H1 (cell line): ENCODE data around the gene KRT17. TPM values are rescaled to one million over a fixed set of nuclear protein-coding genes. Genes with fewer than 3 reads are reported as not detected.

Experiments used
- ASH2L ChIP-seq: fragments of 200-600, 300-600 bp; sonication (generic); IDR thresholded peaks from one replicate; pipeline ENCODE4 v1.7.1; 2017; ENCODE audit warnings: low read length
- TCF12 ChIP-seq: IDR thresholded peaks from 2 replicates; pipeline ENCODE4 v1.6.1; 2011; ENCODE audit warnings: low read depth, mild to moderate bottlenecking, low read length
- polyA plus RNA-seq, 7 experiments: library from polyadenylated mRNA; depleted of rRNA in 3 of 7; stranded (reverse) in 5 of 7; unstranded in 2 of 7; fragments of >200 nt in 5 of 7; fragments of 200-250 nt in 2 of 7; gene quantifications; 1 replicate in 5 of 7; 2 replicates in 1 of 7; 4 replicates in 1 of 7; pipeline versions ENCODE4 v1.2.1 to v1.2.3, GENCODE V29; 2011 to 2013; ENCODE audit warnings: missing spikeins in 2 of 7, mixed read lengths in 2 of 7
- total RNA-seq: library from RNA; stranded (reverse); fragmentation: NEBNext Ultra II Directional; extraction: Animal tissue kit (Norgen Biotek cat#: 25700); gene quantifications from 2 replicates; pipeline ENCODE4 v1.2.1, GENCODE V29; 2021

KRT17 gene
- total and polyA plus RNA-seq, 2 of the 8 experiments (the other 6 are each of a cell fraction or from before 2014, with no cell fraction given) = 0.50 to 0.95 TPM

- TF ChIP-seq TCF12 (no peak), ASH2L (no peak)
These were observed 5.1 kb downstream of the KRT17 start (continued) for GRCh38 chr17:41619036-41619926.
